ENCODE measurements around the gene RGS3.

- TF ChIP-seq CTCF (conservative IDR thresholded peaks at IDR 0.05 in 1 of 2, IDR thresholded peaks at IDR 0.05 in 1 of 2; ENCODE audit: extremely low read depth in 1 of 2, insufficient read depth in 1 of 2, low read depth in 1 of 2, low read length in 2 of 2) = no peak
- no peak for TF ChIP-seq EZH2 (IDR thresholded peaks at IDR 0.05; ENCODE audit: borderline replicate concordance, low read length)
These were observed 96.6 kb downstream of the RGS3 start for GRCh38 chr9:113559834-113560800.
